SHP77 (cell line): Measurements from ENCODE around the gene TRIO.

Experiments
- DNase-seq, 2 experiments: peaks; one replicate each; lab custom pipeline; 2025; lab: John Stamatoyannopoulos, UW

Gene TRIO

DNA sequence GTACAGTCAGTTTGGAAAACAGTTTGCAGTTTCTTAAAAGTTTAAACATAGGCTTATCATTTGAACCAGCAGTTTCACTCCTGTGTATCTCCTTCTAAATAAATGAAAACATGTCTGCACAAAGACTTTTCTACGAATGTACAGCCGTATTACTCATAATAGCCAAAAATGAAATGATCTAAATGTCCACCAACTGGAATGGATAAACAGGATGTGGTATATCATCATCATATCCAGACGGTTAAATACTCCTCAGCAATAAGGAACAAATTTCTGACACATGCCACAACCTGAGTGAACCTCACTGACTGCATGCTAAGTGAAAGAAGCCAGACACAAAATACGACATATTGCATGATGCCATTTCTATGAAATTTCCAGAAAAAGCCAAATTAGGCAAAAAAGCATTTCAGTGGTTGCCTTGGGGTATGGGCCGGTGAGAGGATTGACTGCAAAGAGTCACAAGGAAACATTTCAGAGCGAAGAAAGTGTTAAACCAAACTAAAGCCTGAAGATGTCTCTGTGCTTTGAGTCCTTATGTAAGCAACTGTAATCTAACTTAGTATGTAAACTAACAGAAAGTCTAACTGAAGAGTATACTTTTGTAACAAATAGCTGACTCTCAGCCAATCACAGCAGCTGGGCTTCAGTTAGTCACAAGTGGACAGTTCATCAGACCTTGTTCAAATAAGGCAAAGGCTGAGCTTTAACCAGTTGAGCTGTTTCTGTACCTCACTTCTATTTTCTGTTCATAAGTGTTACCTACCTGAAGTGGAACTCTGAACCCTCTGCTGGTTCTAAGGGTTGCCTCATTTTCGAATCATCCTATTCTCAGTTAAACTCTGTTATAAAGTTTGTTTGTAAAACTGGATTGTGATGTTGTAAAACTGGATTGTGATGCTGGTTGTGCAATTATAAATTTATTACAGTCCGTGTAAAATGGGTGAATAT lies 65.2 kb downstream of the TRIO start:
- peak; percentile 31 to 59 for DNase-seq

DNA sequence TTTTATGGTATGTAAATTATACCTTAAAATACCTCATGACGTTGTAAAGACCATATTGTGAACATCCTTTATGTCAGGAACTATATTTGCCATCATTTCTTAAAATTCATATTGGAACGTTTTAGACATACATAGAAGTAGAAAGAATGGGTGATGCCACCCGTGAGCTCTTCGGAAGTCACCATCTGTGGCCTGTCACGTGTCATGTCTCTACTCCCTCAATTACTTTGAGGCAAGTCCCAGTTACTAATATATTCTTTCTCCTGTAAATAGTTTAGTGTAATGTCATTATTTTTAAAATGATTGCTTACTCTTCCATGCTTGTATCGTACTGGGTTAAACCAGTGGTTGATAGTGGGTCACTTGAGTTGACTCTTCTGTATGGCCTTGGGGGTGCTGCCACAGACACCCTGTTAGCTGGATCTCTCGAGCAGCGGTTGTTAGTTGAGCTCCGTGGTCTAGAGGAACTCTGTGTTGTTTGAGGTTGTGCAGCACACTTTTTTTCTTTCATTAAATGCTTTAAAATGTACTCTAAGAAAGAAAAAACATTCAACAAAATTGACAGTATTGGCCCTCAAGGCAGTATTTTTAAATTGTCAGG lies 66.2 kb downstream of the TRIO start:
- no peak for DNase-seq

DNA sequence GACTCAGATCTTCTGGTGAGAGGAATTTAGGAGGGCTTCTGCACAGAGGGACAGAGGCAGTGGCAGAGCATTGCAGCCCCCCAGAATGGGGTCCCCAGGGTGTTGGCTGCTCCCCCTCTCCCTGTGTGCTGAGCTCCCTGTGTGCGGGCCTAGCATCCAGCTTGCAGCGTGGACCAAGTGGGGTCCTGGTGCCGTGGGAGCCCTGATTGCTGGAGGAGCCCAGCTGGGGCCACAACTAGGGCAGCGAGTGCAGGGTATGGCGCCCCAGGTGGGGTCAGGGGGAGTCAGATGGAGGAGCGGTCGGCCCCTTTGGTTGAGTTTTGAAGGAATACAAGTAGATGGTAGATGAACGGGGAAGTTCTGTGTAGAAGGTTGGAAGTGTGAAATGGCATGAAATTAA lies 66.7 kb downstream of the TRIO start:
- no peak for DNase-seq

DNA sequence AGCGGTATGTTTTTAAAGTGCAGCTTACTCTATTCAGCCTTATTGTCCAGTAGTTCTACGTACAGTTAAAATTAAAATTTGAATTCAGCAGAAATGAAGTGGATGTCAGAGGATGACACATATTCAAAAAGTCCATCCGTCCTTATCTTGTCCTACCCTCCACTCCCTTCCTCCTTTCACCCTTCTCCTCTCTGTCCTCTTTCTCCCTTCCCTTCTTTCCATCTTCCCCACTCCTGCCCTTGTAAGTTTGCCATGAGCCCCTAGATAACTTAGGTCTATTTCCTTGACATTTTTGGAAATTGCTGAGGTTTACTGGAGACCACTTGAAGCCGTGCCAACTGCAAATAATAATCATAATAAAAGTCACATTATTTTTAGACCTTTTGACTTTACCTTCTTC lies 67.6 kb downstream of the TRIO start:
- no peak for DNase-seq

DNA sequence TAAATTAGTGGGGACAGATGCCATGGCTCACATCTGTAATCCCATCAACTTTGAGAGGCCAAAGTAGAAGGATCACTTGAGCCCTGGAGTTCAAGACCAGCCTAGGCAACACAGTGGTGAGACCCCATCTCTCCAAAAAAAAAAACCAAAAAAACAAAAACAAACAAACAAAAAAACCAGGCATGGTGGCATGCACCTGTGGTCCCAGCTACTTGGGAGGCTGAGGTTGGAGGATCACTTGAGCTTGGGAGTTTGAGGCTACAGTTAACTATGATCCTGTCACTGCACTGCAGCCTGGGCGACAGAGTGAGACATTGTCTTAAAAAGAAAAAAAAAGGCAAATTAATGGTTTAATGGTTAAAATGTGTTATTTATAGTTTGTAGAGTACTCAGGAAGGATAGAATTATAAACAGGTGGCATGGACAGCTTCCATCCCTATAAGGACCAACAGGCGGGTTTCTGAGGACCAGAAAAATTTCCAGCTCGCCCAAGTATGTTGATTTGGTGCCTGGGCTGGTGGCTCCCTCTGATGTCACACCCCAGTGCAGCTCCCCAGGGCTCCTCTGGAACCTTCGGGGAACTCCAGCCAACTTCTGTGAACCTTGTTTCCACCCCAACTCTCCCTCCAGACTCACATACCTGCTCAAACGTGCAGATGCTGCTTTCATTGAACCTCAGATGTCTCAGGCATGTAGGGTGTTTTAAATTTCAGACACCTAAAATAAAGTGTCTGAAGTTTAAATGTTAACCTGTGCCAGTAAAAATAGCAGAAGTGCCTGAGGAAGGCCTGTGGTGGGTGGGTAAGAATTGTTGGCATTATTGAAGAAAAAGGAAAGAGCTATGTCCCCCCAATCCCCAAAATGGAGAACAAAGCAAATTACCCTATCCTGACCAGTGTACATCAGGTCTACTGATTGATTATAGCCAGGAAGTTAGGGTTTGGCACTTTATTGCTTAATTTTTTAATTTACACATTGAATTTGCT lies 69.0 kb downstream of the TRIO start:
- no peak for DNase-seq

DNA sequence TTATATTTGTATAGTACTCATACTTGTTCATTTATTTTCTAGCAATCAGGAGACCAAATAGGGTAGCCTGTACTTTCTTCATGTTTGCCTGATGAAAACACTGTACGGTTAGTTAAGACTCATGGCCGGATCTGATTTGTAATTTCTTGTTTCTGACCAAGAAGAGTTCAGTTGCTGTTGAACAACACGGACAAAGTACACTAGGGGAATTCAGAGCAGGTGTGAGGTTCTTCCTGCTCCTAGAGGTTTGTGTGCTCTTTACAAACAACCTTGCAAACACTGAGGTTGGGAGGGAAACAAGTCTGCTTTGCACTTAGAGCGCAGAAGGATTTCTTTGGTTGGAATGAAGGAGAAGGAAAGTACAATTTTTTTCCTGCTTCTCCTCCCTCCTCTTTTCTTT lies 69.7 kb downstream of the TRIO start:
- DNase-seq = peak; percentile 37 to 43

DNA sequence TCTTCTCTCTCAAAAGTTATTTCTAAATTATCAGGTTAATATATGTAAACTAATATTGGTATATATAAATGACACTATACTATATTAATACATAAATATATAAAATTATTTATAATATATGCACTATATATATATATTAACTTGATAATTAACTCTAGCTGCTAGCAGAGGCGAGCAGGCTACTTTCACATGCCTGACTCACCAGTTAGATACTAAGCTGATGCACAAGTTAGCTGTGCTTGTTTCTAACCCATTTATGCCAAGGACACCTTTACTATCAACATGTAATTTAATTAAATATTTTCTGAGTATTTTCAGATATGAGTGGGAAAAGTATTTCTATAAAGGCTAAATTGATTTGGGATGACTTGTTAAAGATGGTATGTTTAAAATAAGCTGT lies 70.1 kb downstream of the TRIO start:
- DNase-seq = no peak

DNA sequence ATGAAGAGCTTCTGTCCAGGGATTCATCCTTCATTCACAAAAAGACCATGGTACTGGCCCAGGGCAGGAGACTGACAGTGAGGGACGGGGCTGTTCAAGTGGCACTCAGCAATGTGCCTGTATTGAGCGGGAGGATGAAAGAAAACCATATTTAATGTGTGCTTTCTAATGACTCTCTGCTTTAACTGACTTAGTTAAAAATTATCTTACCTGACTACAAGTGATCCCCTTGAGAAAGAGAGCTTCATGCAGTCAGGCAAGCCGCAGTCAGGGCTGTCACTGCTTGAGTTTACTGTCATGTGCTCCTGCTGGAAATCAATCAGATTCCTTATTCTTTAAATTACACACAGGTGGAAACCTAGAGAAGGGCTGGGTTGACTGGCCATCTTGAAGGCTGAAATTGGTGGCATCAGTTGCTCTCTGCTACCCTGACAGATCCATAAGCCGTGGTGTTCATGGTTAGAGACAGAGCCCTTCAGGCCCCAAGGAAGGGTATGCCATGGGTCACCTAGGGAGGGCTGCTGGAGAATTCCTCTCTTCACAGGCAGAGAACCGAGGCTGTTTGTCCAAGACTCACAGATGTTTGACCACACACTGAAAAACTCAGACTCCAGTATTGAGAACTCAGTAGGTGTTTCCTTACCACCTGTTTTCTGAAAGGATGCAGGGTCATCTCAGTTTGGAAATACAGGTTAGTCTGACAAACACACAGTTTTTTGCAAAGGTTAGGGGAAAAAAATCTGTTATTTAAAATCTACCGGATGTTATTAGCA lies 70.9 kb downstream of the TRIO start:
- no peak for DNase-seq

DNA sequence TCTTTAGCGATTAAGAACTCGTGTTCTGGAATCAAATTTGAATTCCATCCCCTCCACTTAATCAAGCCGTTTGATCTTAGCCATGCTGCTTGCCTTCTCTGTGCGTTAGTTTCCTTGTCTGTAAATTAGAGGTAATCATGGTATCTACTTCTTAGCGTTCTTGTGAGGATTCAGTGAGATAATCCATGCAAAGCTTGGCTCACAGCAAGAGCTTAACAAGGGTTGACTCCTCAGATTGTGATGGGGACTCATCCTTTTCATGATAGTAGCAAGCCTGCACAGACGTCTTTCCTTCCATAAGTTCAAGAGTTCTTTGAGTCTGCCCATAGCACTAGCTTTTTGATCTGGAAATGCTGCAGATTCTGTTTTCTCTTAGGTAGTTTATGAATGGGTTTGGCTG lies 72.8 kb downstream of the TRIO start:
- DNase-seq = no peak

DNA sequence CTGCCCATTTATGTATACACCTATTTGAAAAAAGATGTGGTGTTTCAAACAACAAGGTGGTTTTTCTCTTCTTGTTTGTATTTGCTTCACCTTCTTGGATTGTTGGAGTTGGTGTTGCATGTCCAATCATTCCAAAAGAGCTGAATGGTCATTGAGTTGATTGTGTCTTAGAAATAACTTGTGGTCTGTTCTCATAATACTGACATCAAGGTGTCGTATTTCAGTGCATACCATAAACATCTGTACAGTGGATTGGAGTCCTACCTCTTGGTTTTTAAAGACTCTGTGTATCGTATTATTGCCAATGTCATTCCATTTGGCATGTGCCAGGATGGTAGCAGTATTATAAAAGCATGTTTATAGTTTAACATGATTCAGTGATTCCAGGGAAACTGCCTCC lies 73.2 kb downstream of the TRIO start:
- no peak for DNase-seq

DNA sequence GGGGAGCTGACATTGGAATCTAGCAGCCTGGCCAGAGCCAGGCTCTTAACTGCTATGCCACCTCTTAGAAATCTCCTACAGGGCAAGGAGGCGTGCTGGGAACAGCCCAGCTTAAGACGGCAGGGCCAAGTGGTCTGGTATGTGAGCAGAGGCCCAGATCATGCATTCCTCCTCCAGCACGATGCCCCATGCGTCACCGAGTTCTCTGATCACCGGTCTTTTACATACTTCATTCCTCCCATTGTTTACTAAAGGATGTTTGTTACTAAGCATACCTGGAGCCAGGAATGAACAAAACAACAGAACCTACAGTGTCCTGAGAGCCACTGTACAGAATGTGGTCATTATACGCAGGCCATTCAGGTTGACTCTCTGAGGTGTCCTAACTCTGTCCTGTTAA lies 73.8 kb downstream of the TRIO start:
- DNase-seq = no peak

DNA sequence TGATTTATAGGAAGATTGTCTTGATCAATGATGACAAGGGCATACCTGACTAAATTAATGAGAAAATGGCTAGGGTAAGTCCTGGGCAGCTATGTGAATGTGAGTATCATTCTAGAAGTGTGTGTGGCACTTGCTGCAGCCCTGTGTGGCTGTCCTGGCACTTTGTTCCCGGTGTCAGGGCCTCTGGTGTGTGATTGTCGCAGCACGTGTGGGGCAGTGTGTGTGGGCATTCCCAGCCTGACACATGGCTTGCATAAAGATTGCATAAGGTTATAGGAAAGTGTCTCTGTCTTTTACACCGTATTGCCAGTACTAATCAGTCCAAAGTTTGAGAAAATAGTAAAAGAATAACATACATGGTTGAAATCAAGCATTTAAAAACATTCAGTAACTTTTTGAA lies 74.4 kb downstream of the TRIO start:
- no peak for DNase-seq

DNA sequence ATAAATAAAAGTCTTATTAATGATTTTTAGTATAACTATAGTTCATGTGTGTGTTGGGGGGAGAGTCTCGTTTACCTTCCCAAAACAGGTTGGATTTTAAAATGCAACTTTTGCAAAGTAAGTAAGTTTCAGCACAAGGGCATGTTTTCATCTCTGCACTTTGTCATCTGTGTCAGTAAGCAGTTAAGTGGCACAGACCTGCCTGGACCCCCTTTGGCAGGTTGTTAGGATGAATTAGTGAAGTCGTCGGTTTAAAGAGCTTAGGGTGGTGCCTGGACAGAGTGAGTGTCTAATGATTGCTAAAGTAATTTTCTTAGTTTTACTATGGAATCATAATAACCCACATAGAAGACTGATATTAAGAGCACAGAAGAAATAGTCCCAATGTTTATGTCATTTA lies 74.9 kb downstream of the TRIO start:
- no peak for DNase-seq

DNA sequence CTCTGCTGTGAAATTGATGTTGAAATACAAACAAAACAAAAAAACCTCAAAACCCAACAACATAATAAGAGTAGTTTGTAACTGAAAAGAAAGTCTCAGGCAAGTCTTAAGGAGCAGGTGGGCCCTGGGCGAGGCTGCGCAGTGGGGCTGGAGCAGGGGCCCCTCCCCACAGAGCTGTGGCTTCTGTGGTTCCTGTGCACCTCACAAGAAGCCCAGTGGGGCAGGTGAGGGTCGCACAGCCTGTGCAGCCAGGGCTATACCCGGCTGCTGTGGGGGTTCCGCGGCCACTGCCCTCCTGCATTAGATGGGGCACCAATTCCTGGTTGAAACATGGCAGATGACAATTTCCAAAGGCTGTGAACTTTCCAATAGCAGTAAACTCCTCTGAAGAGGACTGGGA lies 75.3 kb downstream of the TRIO start:
- DNase-seq = no peak

DNA sequence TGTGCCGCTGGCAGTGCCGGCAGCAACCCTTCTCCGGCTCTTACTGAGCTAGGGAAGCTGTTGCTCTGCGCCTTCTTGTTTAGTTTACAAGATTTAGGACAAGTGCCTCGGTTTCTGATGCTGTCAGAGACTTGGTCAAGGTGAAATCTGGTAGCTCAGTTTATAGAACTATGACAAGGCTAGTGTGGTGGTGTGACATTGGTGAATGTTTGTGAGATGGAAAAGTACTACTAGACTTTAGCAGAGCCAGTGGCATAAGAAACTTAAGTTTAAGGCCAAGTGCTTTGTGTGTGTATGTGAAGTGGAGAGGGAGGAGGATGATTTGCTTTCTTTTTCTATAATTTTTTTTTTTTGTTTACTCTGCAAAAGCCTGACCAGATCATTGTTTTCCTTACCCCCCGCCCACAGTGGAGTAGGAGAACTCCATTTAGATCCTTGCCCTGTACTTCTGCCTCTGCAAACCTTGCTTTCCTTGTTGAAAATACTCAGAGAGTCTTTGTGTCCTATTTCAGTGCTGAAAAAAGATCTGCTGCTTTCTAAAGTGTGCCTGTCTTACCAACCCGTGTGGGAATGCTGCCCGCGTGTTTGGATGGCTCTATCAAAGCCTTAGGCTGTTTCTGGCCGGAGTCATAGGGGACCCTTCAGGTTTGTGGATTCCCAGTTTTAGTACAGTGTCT lies 75.9 kb downstream of the TRIO start:
- DNase-seq = no peak

DNA sequence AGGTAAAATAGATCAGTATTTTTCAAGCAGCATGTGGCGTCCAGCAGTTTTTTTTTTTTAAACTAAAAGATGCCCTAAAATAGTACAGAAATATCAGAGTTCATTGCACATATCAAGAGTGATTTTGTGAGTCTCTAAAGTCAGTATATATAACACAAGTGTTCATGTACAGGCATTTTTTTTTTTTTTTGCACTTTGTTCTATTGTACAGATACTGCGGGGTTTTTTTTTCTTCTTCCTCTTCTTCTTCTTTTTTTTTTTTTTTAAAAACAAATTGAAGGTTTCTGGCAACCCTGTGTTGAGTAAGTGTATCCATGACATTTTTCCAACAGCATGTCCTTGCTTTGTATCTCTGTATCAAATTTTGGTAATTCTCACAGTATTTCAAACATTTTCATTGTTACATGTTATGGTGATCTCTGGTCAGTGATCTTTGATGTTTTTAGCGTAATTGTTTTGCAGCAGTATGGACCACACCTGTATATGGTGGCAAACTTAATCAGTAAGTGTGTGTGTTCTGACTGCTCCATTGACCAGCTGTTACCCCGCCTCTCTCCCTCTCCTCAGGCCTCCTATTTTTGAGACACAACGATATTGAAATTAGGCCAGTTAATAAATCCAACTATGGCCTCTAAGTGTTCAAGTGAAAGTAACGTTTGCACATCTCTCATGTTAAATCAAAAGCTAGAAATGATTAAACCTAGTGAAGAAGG lies 76.8 kb downstream of the TRIO start:
- DNase-seq = no peak

DNA sequence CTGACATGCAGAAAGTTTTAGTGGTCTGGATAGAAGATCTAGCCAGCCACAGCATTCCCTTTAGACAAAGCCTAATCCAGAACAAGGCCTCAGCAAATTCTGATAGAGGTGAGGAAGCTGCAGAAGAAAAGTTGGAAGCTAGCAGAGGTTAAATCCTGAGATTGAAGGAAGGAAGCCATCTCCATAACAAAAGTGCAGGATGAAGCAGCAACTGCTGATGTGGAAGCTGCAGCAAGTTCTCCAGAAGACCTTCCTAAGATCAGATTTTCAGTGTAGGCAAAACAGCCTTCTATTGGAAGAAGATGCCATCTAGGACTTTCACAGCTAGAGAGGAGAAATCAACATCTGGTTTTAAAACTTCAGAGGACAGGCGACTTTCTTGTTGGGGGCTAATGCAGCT lies 77.5 kb downstream of the TRIO start:
- DNase-seq = no peak

DNA sequence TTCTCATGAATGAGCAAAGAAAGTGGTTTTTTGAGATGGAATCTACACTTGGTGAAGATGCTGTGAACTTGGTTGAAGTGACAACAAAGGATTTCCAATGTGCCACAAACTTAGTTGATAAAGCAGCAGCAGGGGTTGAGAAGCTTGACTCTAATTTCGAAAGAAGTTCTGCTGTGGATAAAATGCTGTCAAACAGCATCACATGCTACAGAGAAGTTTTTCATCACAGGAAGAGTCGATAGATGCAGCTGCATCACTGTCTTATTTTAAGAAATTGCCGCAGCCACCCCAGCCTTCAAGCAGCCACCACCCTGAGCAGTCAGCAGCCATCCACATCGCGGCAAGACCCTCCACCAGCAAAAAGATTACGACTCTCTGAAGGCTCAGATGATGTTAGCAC lies 78.6 kb downstream of the TRIO start:
- no peak for DNase-seq

DNA sequence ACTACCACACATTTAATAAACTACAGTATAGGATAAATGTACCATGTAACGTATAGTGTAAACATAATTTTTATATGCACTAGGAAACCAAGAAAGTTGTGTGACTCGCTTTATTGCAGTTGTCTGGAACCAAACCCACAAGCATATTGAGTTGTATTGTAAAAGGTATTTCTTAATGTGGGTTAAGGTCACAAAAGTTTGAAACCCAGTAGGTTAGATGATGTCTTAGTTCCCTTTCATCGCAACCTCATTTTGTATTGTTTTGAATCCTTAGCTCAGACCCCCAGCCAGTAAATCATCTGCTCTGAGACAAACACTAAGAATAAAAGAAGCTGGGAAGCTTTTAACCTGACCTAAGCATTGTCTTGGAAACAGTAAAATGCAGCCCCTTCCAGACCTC lies 79.1 kb downstream of the TRIO start:
- no peak for DNase-seq

DNA sequence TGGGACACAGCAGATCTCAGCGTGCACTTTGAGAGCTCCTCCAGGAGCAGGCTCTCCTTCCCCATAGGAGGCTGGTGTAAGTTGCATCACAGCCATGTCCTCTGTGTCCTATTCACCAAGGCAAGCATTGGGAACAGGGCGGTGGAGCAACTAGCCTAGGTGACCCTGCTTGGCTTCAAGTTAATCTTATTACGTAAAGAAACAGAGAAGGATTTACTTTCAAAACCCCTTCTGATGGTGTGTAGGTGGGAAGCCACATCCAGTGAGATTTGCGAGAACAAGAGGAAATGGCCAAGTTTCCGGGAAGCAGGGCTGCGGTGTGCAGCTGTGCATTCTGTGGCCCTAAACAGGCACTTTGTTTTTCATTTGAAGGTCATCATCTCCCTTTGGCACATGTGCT lies 80.2 kb downstream of the TRIO start:
- no peak for DNase-seq
